HCT116 (cell line): Measurements from ENCODE around the gene MTHFD1L.

Source experiments
- EZH2 ChIP-seq: fragments of 200-600 bp; sonication (generic); IDR thresholded peaks from 2 replicates; pipeline ENCODE4 v1.6.1; 2017; ENCODE audit warnings: antibody characterized with exemption, mixed run types
- POLR2A ChIP-seq: IDR thresholded peaks from 2 replicates; pipeline ENCODE4 v1.7.0; 2011; ENCODE audit warnings: borderline replicate concordance; ENCODE audit not compliant: insufficient read depth, insufficient read length; ENCODE audit errors: extremely low read depth
- SRF ChIP-seq: IDR thresholded peaks from 2 replicates; pipeline ENCODE4 v1.6.1; 2012; ENCODE audit warnings: low read depth
- TF ChIP-seq, protein P1 (sequence below), 3 experiments: fragments of 200-600 bp in 1 of 3; sonication (generic) in 1 of 3; IDR thresholded peaks in 2 of 3; conservative IDR thresholded peaks in 1 of 3; 2 replicates each; pipeline ENCODE4 v1.5.1; 2012 to 2017; ENCODE audit warnings: low read depth in 2 of 3, low read length in 2 of 3, antibody characterized with exemption in 1 of 3, borderline replicate concordance in 1 of 3, control low read depth in 1 of 3, mild to moderate bottlenecking in 1 of 3, mixed read lengths in 1 of 3, mixed run types in 1 of 3, moderate library complexity in 1 of 3; ENCODE audit not compliant: insufficient read depth in 1 of 3
- TF ChIP-seq, protein P2 (sequence below): IDR thresholded peaks from 2 replicates; pipeline ENCODE4 v1.6.1; 2012

DNA sequence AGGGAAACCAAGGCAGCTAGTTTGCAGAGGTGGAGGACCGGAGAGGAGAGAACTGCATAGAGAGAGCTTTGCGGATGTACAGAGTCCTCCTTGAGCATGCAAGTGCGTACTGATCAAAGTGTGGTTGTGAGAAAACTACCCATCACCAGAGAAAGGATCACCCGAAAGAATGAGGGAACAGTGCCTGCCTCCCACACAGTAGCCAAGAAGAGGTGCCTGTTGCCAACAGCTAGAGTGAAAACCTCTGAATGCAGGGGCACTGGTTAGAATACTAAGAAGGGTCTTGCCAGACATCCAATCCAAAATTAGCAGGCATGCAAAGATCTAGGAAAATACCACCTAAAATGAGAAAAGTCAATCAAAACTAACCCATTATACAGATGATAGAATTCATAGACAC, 207.6 kb downstream of the MTHFD1L start:
- TF ChIP-seq, protein P1, sequence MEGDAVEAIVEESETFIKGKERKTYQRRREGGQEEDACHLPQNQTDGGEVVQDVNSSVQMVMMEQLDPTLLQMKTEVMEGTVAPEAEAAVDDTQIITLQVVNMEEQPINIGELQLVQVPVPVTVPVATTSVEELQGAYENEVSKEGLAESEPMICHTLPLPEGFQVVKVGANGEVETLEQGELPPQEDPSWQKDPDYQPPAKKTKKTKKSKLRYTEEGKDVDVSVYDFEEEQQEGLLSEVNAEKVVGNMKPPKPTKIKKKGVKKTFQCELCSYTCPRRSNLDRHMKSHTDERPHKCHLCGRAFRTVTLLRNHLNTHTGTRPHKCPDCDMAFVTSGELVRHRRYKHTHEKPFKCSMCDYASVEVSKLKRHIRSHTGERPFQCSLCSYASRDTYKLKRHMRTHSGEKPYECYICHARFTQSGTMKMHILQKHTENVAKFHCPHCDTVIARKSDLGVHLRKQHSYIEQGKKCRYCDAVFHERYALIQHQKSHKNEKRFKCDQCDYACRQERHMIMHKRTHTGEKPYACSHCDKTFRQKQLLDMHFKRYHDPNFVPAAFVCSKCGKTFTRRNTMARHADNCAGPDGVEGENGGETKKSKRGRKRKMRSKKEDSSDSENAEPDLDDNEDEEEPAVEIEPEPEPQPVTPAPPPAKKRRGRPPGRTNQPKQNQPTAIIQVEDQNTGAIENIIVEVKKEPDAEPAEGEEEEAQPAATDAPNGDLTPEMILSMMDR (IDR thresholded peaks at IDR 0.05 in 2 of 3, conservative IDR thresholded peaks at IDR 0.05 in 1 of 3; ENCODE audit: borderline replicate concordance in 1 of 3, insufficient read depth in 1 of 3, low read depth in 2 of 3, low read length in 2 of 3), result no peak
- no peak for TF ChIP-seq SRF
- TF ChIP-seq POLR2A, result no peak
- TF ChIP-seq, protein P2, sequence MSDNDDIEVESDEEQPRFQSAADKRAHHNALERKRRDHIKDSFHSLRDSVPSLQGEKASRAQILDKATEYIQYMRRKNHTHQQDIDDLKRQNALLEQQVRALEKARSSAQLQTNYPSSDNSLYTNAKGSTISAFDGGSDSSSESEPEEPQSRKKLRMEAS, result no peak
- no peak for TF ChIP-seq EZH2
